C4-2B (cell line): ENCODE data around the gene GAB4.

Source experiments
- ZFX ChIP-seq: fragments of 450-650 bp; IDR thresholded peaks from 2 replicates; pipeline ENCODE4 v1.6.1; 2017
- TF ChIP-seq, protein P1 (sequence below): fragments of 450-650 bp; conservative IDR thresholded peaks from 2 replicates; pipeline ENCODE4 v1.5.1; 2017; ENCODE audit warnings: mild to moderate bottlenecking

DNA sequence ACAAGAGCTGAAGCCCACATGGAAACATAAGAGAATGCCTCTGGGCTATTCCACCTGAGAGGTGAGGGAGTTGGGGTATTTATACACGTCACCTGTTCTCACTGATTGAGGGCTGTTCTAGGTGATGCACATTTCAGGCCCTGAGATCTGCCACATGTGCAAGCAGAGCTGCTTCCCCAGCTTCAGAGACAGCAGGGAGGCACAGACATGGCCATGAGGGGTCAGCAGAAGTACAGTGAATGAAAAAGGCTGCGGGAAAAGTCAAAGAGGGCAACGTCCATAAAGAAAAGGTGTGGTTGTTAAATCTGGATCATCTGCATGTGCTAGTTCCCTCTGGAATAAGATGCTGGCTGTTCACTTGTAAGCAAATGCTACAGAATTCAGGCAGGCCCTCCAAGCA is 75.4 kb downstream of the GAB4 start:
- TF ChIP-seq, protein P1, sequence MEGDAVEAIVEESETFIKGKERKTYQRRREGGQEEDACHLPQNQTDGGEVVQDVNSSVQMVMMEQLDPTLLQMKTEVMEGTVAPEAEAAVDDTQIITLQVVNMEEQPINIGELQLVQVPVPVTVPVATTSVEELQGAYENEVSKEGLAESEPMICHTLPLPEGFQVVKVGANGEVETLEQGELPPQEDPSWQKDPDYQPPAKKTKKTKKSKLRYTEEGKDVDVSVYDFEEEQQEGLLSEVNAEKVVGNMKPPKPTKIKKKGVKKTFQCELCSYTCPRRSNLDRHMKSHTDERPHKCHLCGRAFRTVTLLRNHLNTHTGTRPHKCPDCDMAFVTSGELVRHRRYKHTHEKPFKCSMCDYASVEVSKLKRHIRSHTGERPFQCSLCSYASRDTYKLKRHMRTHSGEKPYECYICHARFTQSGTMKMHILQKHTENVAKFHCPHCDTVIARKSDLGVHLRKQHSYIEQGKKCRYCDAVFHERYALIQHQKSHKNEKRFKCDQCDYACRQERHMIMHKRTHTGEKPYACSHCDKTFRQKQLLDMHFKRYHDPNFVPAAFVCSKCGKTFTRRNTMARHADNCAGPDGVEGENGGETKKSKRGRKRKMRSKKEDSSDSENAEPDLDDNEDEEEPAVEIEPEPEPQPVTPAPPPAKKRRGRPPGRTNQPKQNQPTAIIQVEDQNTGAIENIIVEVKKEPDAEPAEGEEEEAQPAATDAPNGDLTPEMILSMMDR = peak; percentile 34
- no peak for TF ChIP-seq ZFX
